HCT116 (cell line): ENCODE measurements around the gene SNX1. TPM values are rescaled to one million over a fixed set of nuclear protein-coding genes. Genes with fewer than 3 reads are reported as not detected.

ENCODE experiments used
- total RNA-seq: library from RNA; stranded (reverse); gene quantifications from one replicate; pipeline ENCODE4 v1.2.1, GENCODE V29; 2021; ENCODE audit not compliant: unreplicated experiment

The SNX1 gene
- total RNA-seq, 1 experiment from 2014 or later = 91.9 TPM

Other genes starting within 250 kb of the SNX1 start
- 4.8 TPM for gene DAPK2, start 49.5 kb upstream of the SNX1 start, total RNA-seq
- gene CIAO2A, start 2.1 kb upstream of the SNX1 start, total RNA-seq = 69.3 TPM
- 6.3 TPM for gene SNX22, start 55.7 kb downstream of the SNX1 start, total RNA-seq
- gene PPIB, start 67.0 kb downstream of the SNX1 start, total RNA-seq = 453 TPM